HepG2 (cell line): ENCODE data around the gene CCS. TPM values are rescaled to one million over a fixed set of nuclear protein-coding genes. Genes with fewer than 3 reads are reported as not detected.
A peak's percentile ranks its signal among the peaks of the same experiment; 100 is the strongest.

ENCODE experiments used
- ATF6 ChIP-seq: sonication (generic); formaldehyde crosslinking; conservative IDR thresholded peaks from 2 replicates; pipeline ENCODE4 v1.4.0; 2020; ENCODE audit warnings: missing genetic modification reagents
- CCDC6 ChIP-seq: sonication (generic); formaldehyde crosslinking; IDR thresholded peaks from 2 replicates; pipeline ENCODE4 v1.8.1; 2022; ENCODE audit warnings: mild to moderate bottlenecking, missing genetic modification reagents, moderate library complexity
- DDIT3 ChIP-seq: sonication (generic); formaldehyde crosslinking; IDR thresholded peaks from 2 replicates; pipeline ENCODE4 v1.4.0; 2020; ENCODE audit warnings: mild to moderate bottlenecking, missing genetic modification reagents
- GABPA ChIP-seq, 2 experiments: IDR thresholded peaks; 2 replicates each; pipeline ENCODE4 v1.6.1; 2011 to 2016; ENCODE audit warnings: low read depth in 2 of 2, low read length in 1 of 2, missing biosample characterization in 1 of 2, missing genetic modification characterization in 1 of 2
- HMG20B ChIP-seq: conservative IDR thresholded peaks from 2 replicates; pipeline ENCODE4 v1.6.1; 2016; ENCODE audit warnings: missing genetic modification reagents, missing compliant biosample characterization
- KDM6A ChIP-seq: IDR thresholded peaks from 2 replicates; pipeline ENCODE4 v1.6.1; 2016; ENCODE audit warnings: low read depth
- MIER2 ChIP-seq: IDR thresholded peaks from 2 replicates; pipeline ENCODE4 v1.6.1; 2016; ENCODE audit warnings: missing biosample characterization, missing genetic modification reagents
- NFRKB ChIP-seq: fragments of 450-650 bp; IDR thresholded peaks from 2 replicates; pipeline ENCODE4 v1.6.1; 2017
- NKX3-1 ChIP-seq: sonication (generic); formaldehyde crosslinking; IDR thresholded peaks from 2 replicates; pipeline ENCODE4 v1.5.0; 2020; ENCODE audit warnings: missing genetic modification reagents
- NR2C2 ChIP-seq: sonication (generic); formaldehyde crosslinking; IDR thresholded peaks from 2 replicates; pipeline ENCODE4 v1.4.0; 2020; ENCODE audit warnings: missing genetic modification reagents, mild to moderate bottlenecking, moderate library complexity, borderline replicate concordance
- NR2F1 ChIP-seq, 2 experiments: fragments of 450-650 bp in 1 of 2; formaldehyde crosslinking in 1 of 2; IDR thresholded peaks; 2 replicates each; pipeline versions ENCODE4 v1.5.0 to v1.6.1; 2016 to 2020; ENCODE audit warnings: mild to moderate bottlenecking in 1 of 2, missing compliant biosample characterization in 1 of 2, missing genetic modification reagents in 1 of 2, moderate library complexity in 1 of 2
- NR2F6 ChIP-seq, 2 experiments: IDR thresholded peaks; 2 replicates each; pipeline ENCODE4 v1.6.1; 2016; ENCODE audit warnings: antibody characterized with exemption in 1 of 2, mild to moderate bottlenecking in 1 of 2
- PITX1 ChIP-seq: sonication (generic); formaldehyde crosslinking; IDR thresholded peaks from 2 replicates; pipeline ENCODE4 v1.5.1; 2020; ENCODE audit warnings: mild to moderate bottlenecking, missing genetic modification reagents
- THAP11 ChIP-seq: IDR thresholded peaks from 2 replicates; pipeline ENCODE4 v1.6.1; 2016; ENCODE audit warnings: missing biosample characterization, missing genetic modification reagents
- U2AF1 ChIP-seq: fragments of 200-400 bp; formaldehyde crosslinking; optimal IDR thresholded peaks from 2 replicates; pipeline ENCODE3; 2017; ENCODE audit warnings: mild to moderate bottlenecking, low read depth, low read length
- ZBTB33 ChIP-seq: sonication (generic); formaldehyde crosslinking; IDR thresholded peaks from 2 replicates; pipeline ENCODE4 v1.4.0; 2020; ENCODE audit warnings: missing genetic modification reagents
- ZNF275 ChIP-seq: sonication (generic); formaldehyde crosslinking; IDR thresholded peaks from 2 replicates; pipeline ENCODE4 v1.8.0; 2022; ENCODE audit warnings: missing genetic modification reagents, mild to moderate bottlenecking, inconsistent platforms, borderline replicate concordance
- ZNF383 ChIP-seq: sonication (generic); formaldehyde crosslinking; IDR thresholded peaks from 2 replicates; pipeline ENCODE4 v1.4.0; 2020; ENCODE audit warnings: missing genetic modification reagents, mild to moderate bottlenecking, borderline replicate concordance
- ZNF432 ChIP-seq: sonication (generic); formaldehyde crosslinking; IDR thresholded peaks from 2 replicates; pipeline ENCODE4 v1.5.0; 2020; ENCODE audit warnings: missing genetic modification reagents, mild to moderate bottlenecking, borderline replicate concordance
- ZNF496 ChIP-seq: sonication (generic); formaldehyde crosslinking; IDR thresholded peaks from 2 replicates; pipeline ENCODE4 v1.8.1; 2023; ENCODE audit warnings: mild to moderate bottlenecking, moderate library complexity, missing genetic modification reagents; ENCODE audit not compliant: insufficient replicate concordance
- ZNF564 ChIP-seq: sonication (generic); formaldehyde crosslinking; IDR thresholded peaks from 2 replicates; pipeline ENCODE4 v1.8.1; 2023; ENCODE audit warnings: mild to moderate bottlenecking, missing genetic modification reagents
- ZNF572 ChIP-seq: sonication (generic); formaldehyde crosslinking; IDR thresholded peaks from 2 replicates; pipeline ENCODE4 v1.5.1; 2020; ENCODE audit warnings: mild to moderate bottlenecking, missing genetic modification reagents
- ZNF7 ChIP-seq: IDR thresholded peaks from 2 replicates; pipeline ENCODE4 v1.6.1; 2016; ENCODE audit warnings: missing biosample characterization, missing genetic modification reagents
- ZNF790 ChIP-seq: sonication (generic); formaldehyde crosslinking; IDR thresholded peaks from 2 replicates; pipeline ENCODE4 v1.8.0; 2022; ENCODE audit warnings: missing genetic modification reagents, mild to moderate bottlenecking, borderline replicate concordance
- ZSCAN22 ChIP-seq: sonication (generic); formaldehyde crosslinking; IDR thresholded peaks from 2 replicates; pipeline ENCODE4 v1.4.0; 2020; ENCODE audit warnings: mild to moderate bottlenecking, missing genetic modification reagents
- polyA plus RNA-seq, 8 experiments: library from polyadenylated mRNA; depleted of rRNA in 3 of 8; stranded (reverse) in 7 of 8; unstranded in 1 of 8; fragments of >200 nt; fragmentation: Illumina TruSeq in 4 of 8; extraction: Trizol in 4 of 8; gene quantifications; 2 replicates each; pipeline versions ENCODE4 v1.2.1 to v1.2.3, GENCODE V29; 2011 to 2016; ENCODE audit warnings: low read depth in 4 of 8, missing spikeins in 1 of 8, mixed read lengths in 1 of 8; ENCODE audit not compliant: insufficient read depth in 1 of 8
- total RNA-seq, 5 experiments: library from RNA; depleted of rRNA; stranded (reverse); fragments of >200 nt; fragmentation: Illumina TruSeq; extraction: Trizol; gene quantifications; 2 replicates each; pipeline ENCODE4 v1.2.3, GENCODE V29; 2016; ENCODE audit warnings: low read depth in 1 of 5

CCS gene
- total and polyA plus RNA-seq, 2 of the 13 experiments (the other 11 are each of a cell fraction or from before 2014, with no cell fraction given): 25.4 to 44.6 TPM

- TF ChIP-seq ATF6 (CRISPR knock-in tag): peak; percentile 52; the same call in 1 of the 2 replicates
- TF ChIP-seq MIER2 (CRISPR knock-in tag): no peak
- no peak for TF ChIP-seq NR2F6 (IDR thresholded peaks at IDR 0.05)
- TF ChIP-seq NR2F6 (CRISPR knock-in tag; IDR thresholded peaks at IDR 0.05): no peak
- TF ChIP-seq ZNF790: no peak; the same call in 1 of the 2 replicates
- no peak for TF ChIP-seq ZNF496 (CRISPR knock-in tag)
- no peak for TF ChIP-seq ZNF7 (CRISPR knock-in tag)
- TF ChIP-seq KDM6A: no peak
- TF ChIP-seq ZNF383: no peak
- TF ChIP-seq NR2C2: no peak; the same call in 1 of the 2 replicates
- no peak for TF ChIP-seq ZSCAN22 (CRISPR knock-in tag)
- TF ChIP-seq NKX3-1: no peak
- TF ChIP-seq NFRKB: peak; percentile 53; the same call in 1 of the 2 replicates
- TF ChIP-seq GABPA (IDR thresholded peaks at IDR 0.05; ENCODE audit: low read depth, low read length): no peak
- peak; percentile 44 for TF ChIP-seq GABPA (CRISPR knock-in tag; IDR thresholded peaks at IDR 0.05; ENCODE audit: low read depth)
- TF ChIP-seq THAP11: peak; percentile 74
- 0 out of 4 replicates have a peak, but pooled peaks of 1 of the 2 experiments have one; percentile 11 for TF ChIP-seq NR2F1 (CRISPR knock-in tag; IDR thresholded peaks at IDR 0.05)
- no peak for TF ChIP-seq ZNF275 (CRISPR knock-in tag)
- TF ChIP-seq PITX1 (CRISPR knock-in tag): no peak
- TF ChIP-seq CCDC6 (CRISPR knock-in tag): no peak; the same call in 1 of the 2 replicates
- TF ChIP-seq ZNF432 (CRISPR knock-in tag): no peak
- no peak for TF ChIP-seq HMG20B
- TF ChIP-seq U2AF1: peak; percentile 64
- no peak for TF ChIP-seq ZBTB33 (CRISPR knock-in tag)
- TF ChIP-seq ZNF572 (CRISPR knock-in tag): no peak
- no peak for TF ChIP-seq DDIT3 (CRISPR knock-in tag)
- TF ChIP-seq ZNF564 (CRISPR knock-in tag): no peak
Measured at GRCh38 chr11:66638177-66639065, 45.4 kb downstream of the CCS start, which contains the start of gene RBM4 (continued).
